Gastroesophageal sphincter (tissue), 3 donors: ENCODE results near the gene MCTP1.

Source experiments
- POLR2A ChIP-seq, 2 donors: fragments of 450-650 bp; IDR thresholded peaks; one replicate each; pipeline ENCODE4 v1.6.1; 2017; ENCODE audit warnings: antibody characterized with exemption in 2 of 2, mild to moderate bottlenecking in 2 of 2, moderate library complexity in 1 of 2
- POLR2AphosphoS5 ChIP-seq: sonication (generic); formaldehyde crosslinking; IDR thresholded peaks from one replicate; pipeline ENCODE4 v1.6.1; 2017; ENCODE audit warnings: antibody characterized with exemption
- TF ChIP-seq, protein P1 (sequence below), 4 experiments: fragments of 200-600 bp in 2 of 4; fragments of 450-650 bp in 2 of 4; sonication (generic) in 1 of 4; IDR thresholded peaks; one replicate each; pipeline ENCODE4 v1.5.1; 2017 to 2019; ENCODE audit warnings: antibody characterized with exemption in 4 of 4, mild to moderate bottlenecking in 2 of 4, moderate library complexity in 2 of 4

DNA sequence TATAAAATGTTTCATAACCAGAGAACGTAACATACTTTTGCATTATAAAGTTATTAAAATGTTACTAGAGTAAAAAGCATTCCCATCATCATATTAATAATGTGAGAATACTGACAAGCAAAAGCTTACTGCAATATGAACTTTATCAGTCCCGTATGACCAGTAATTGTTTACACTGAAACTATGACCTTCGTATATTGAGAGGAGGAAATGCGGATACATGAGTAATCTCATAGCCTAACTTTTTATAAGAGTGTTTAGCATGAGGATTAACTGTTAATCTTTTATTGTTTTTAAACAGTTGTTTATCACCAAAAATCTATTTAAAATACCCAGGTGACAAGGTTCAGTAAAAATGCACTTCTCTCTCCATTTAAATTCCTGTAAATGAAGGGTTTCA, 394.0 kb downstream of the MCTP1 start:
- TF ChIP-seq, protein P1, sequence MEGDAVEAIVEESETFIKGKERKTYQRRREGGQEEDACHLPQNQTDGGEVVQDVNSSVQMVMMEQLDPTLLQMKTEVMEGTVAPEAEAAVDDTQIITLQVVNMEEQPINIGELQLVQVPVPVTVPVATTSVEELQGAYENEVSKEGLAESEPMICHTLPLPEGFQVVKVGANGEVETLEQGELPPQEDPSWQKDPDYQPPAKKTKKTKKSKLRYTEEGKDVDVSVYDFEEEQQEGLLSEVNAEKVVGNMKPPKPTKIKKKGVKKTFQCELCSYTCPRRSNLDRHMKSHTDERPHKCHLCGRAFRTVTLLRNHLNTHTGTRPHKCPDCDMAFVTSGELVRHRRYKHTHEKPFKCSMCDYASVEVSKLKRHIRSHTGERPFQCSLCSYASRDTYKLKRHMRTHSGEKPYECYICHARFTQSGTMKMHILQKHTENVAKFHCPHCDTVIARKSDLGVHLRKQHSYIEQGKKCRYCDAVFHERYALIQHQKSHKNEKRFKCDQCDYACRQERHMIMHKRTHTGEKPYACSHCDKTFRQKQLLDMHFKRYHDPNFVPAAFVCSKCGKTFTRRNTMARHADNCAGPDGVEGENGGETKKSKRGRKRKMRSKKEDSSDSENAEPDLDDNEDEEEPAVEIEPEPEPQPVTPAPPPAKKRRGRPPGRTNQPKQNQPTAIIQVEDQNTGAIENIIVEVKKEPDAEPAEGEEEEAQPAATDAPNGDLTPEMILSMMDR (IDR thresholded peaks at IDR 0.05), result no peak
- no peak for TF ChIP-seq POLR2A (IDR thresholded peaks at IDR 0.05)
- no peak for TF ChIP-seq POLR2AphosphoS5
